ENCODE measurements around the gene OR10A6. TPM values are rescaled to one million over a fixed set of nuclear protein-coding genes. Genes with fewer than 3 reads are reported as not detected.

Gene OR10A6
- not detected in 2 replicates for total RNA-seq

GRCh38 chr11:7931168-7931567 is at the start of gene OR10A6:
TSS of gene OR10A6 (minus strand) at chr11:7931268. CDS start at chr11:7928662, 2,606 bp downstream.

GRCh38 chr11:7965386-7965785 is 34.3 kb upstream of the OR10A6 start, which contains the start of gene NLRP10:
TSS of gene NLRP10 (minus strand) at chr11:7965447. CDS start at chr11:7963495, 1,952 bp downstream.

GRCh38 chr11:7941608-7942007 is 10.5 kb upstream of the OR10A6 start, which contains the start of gene OR10A3:
TSS of gene OR10A3 (minus strand) at chr11:7941708. CDS start at chr11:7939520, 2,188 bp downstream.

Other genes starting within 250 kb of the OR10A6 start
- gene OVCH2, start 224.8 kb downstream of the OR10A6 start, total RNA-seq, result not detected in 2 replicates
- not detected in 2 replicates for gene OR5P2, start 134.3 kb downstream of the OR10A6 start, total RNA-seq
- not detected in 2 replicates for gene OR5P3, start 100.4 kb downstream of the OR10A6 start, total RNA-seq
- gene OR10A3, start 10.4 kb upstream of the OR10A6 start, total RNA-seq, result not detected in 2 replicates
- 0.09 and 0.14 TPM in 2 replicates for gene NLRP10, start 34.2 kb upstream of the OR10A6 start, total RNA-seq
- gene EIF3F, start 56.1 kb upstream of the OR10A6 start, total RNA-seq, result 256 and 283 TPM in 2 replicates
- 15.2 and 21.6 TPM in 2 replicates for gene TUB, start 149.9 kb upstream of the OR10A6 start, total RNA-seq
- not detected in 2 replicates for gene RIC3, start 237.8 kb upstream of the OR10A6 start, total RNA-seq